A673 (cell line): Measurements from ENCODE around the gene TMPRSS11B. TPM values are rescaled to one million over a fixed set of nuclear protein-coding genes. Genes with fewer than 3 reads are reported as not detected.
"Not testable (repeated sequence)": the region's sequence is repeated elsewhere in the genome, so short reads cannot be mapped to it uniquely, and the experiment has no call there.

ENCODE experiments used
- BruUV-seq: library from RNA; stranded (reverse); fragments of 400-500 nt; replicated peaks from 2 replicates; lab custom pipeline; 2021; lab: Mats Ljungman, UMichigan
- CTCF ChIA-PET: fragments of 300-600 bp; sonication (Branson Sonifier 250); formaldehyde crosslinking; loops from one replicate; lab custom pipeline; 2022; ENCODE audit warnings: antibody characterized with exemption; lab: Charles Lee
- POLR2A ChIA-PET: fragments of 300-600 bp; sonication (Branson Sonifier 250); formaldehyde crosslinking; loops from one replicate; lab custom pipeline; 2022; ENCODE audit warnings: antibody characterized with exemption; ENCODE audit not compliant: low non-redundant PET; lab: Charles Lee
- DNase-seq: peaks from one replicate; pipeline ENCODE4 v3.0.0-alpha.2; 2015; ENCODE audit warnings: low spot score
- H3K27ac ChIP-seq: fragments of 200-600 bp; sonication (generic); 2 replicates; pipeline ENCODE4 v1.5.1; 2016; ENCODE audit warnings: mixed run types, low read depth, mild to moderate bottlenecking, mixed read lengths, antibody characterized with exemption, low read length; ENCODE audit not compliant: poor library complexity, severe bottlenecking
- H3K27me3 ChIP-seq: fragments of 200-600 bp; sonication (generic); replicated peaks from 2 replicates; pipeline ENCODE4 v1.6.1; 2017; ENCODE audit warnings: mixed run types, low read depth, mild to moderate bottlenecking, mixed read lengths, antibody characterized with exemption, low read length; ENCODE audit not compliant: insufficient read depth, poor library complexity
- H3K36me3 ChIP-seq: fragments of 200-600 bp; sonication (generic); 2 replicates; pipeline ENCODE4 v1.6.1; 2016; ENCODE audit warnings: mixed run types, mild to moderate bottlenecking, mixed read lengths, antibody characterized with exemption, low read length; ENCODE audit not compliant: insufficient read depth, poor library complexity, severe bottlenecking
- H3K4me1 ChIP-seq: fragments of 200-600 bp; sonication (generic); 2 replicates; pipeline ENCODE4 v1.6.1; 2017; ENCODE audit warnings: mixed run types, mild to moderate bottlenecking, mixed read lengths, antibody characterized with exemption, low read length; ENCODE audit not compliant: insufficient read depth, poor library complexity, severe bottlenecking
- H3K4me3 ChIP-seq: fragments of 200-600 bp; sonication (generic); 2 replicates; pipeline ENCODE4 v1.5.1; 2016; ENCODE audit warnings: low read depth, mixed run types, mild to moderate bottlenecking, mixed read lengths, low read length; ENCODE audit not compliant: poor library complexity, severe bottlenecking
- H3K9me3 ChIP-seq: fragments of 200-600 bp; sonication (generic); 2 replicates; pipeline ENCODE4 v1.6.1; 2016; ENCODE audit warnings: mixed run types, low read depth, mild to moderate bottlenecking, mixed read lengths, antibody characterized with exemption, low read length; ENCODE audit not compliant: poor library complexity, severe bottlenecking
- CTCF ChIP-seq: fragments of 300-800, 200-600 bp; sonication (generic); conservative IDR thresholded peaks from 2 replicates; pipeline ENCODE4 v1.5.1; 2017; ENCODE audit warnings: low read depth, mild to moderate bottlenecking, antibody characterized with exemption, low read length, moderate library complexity, mixed read lengths
- EZH2 ChIP-seq: fragments of 200-600 bp; sonication (generic); IDR thresholded peaks from 2 replicates; pipeline ENCODE4 v1.6.1; 2017; ENCODE audit warnings: borderline replicate concordance, low read depth, mild to moderate bottlenecking, mixed read lengths, antibody characterized with exemption, low read length; ENCODE audit not compliant: poor library complexity, severe bottlenecking
- intact Hi-C: fragments of 100-400 bp; cut with micrococcal nuclease; formaldehyde crosslinking; loops from one replicate; pipeline ENCODE4 v1.10.0; 2022; ENCODE audit not compliant: unreplicated experiment
- total RNA-seq: library from RNA; stranded (reverse); gene quantifications from 2 replicates; pipeline ENCODE4 v1.2.3, GENCODE V29; 2021

TMPRSS11B gene
- total RNA-seq, 1 experiment from 2014 or later = not detected

GRCh38 chr4:68287704-68288392 lies 42.4 kb upstream of the TMPRSS11B start:
- no peak for DNase-seq
- H3K9me3 ChIP-seq = no peaks in the 10 kb centered on the region
- H3K4me3 ChIP-seq = no peak overlapping the region
- ChIA-PET CTCF (no interaction called here), POLR2A (no interaction called here)
- no peaks in the 10 kb centered on the region for H3K4me1 ChIP-seq
- TF ChIP-seq CTCF (no peak), EZH2 (no peak)
- no peaks in the 10 kb centered on the region for H3K36me3 ChIP-seq
- no peaks in the 10 kb centered on the region for H3K27me3 ChIP-seq
- H3K27ac ChIP-seq = no peak overlapping the region
- intact Hi-C loops = no loop called here
- no TSS peak for BruUV-seq

- no peak for DNase-seq
- H3K27me3 ChIP-seq = no peaks in the 10 kb centered on the region
- no peak overlapping the region for H3K4me3 ChIP-seq
- no peaks in the 10 kb centered on the region for H3K9me3 ChIP-seq
- intact Hi-C loops = no loop called here
- H3K27ac ChIP-seq = no peak overlapping the region
- BruUV-seq = no TSS peak
- CTCF ChIA-PET = no interaction called here
- H3K4me1 ChIP-seq = no peaks in the 10 kb centered on the region
- no peak for TF ChIP-seq CTCF
- TF ChIP-seq EZH2 = no peak
- POLR2A ChIA-PET = no interaction called here
- no peaks in the 10 kb centered on the region for H3K36me3 ChIP-seq
Measured at GRCh38 chr4:68283714-68284113, 38.2 kb upstream of the TMPRSS11B start.

- intact Hi-C loops = no loop called here
Measured at GRCh38 chr4:68283095-68283494, 37.6 kb upstream of the TMPRSS11B start.

GRCh38 chr4:68281796-68282740 lies 36.6 kb upstream of the TMPRSS11B start:
- DNase-seq, H3K27ac ChIP-seq, BruUV-seq, H3K9me3 ChIP-seq, H3K4me1 ChIP-seq, intact Hi-C loops, H3K27me3 ChIP-seq, H3K36me3 ChIP-seq, CTCF ChIA-PET, POLR2A ChIA-PET, H3K4me3 ChIP-seq: not testable (repeated sequence)

More at GRCh38 chr4:68283095-68283494, 37.6 kb upstream of the TMPRSS11B start:
- no TSS peak for BruUV-seq
- CTCF ChIA-PET = no interaction called here
- POLR2A ChIA-PET = no interaction called here
- DNase-seq = no peak
- no peaks in the 10 kb centered on the region for H3K4me1 ChIP-seq
- H3K36me3 ChIP-seq = no peaks in the 10 kb centered on the region
- TF ChIP-seq CTCF (no peak), EZH2 (no peak)
- no peaks in the 10 kb centered on the region for H3K27me3 ChIP-seq
- H3K4me3 ChIP-seq = no peak overlapping the region
- no peak overlapping the region for H3K27ac ChIP-seq
- no peaks in the 10 kb centered on the region for H3K9me3 ChIP-seq
